Transverse colon (tissue), 3 donors: ENCODE results near the gene JSRP1.

Experiments
- POLR2A ChIP-seq: fragments of 450-650 bp; IDR thresholded peaks from one replicate; pipeline ENCODE4 v1.6.1; 2016; ENCODE audit warnings: antibody characterized with exemption, mild to moderate bottlenecking, moderate library complexity
- TF ChIP-seq, protein P1 (sequence below), 5 experiments: fragments of 200-600 bp in 3 of 5; fragments of 450-650 bp in 2 of 5; sonication (generic) in 3 of 5; IDR thresholded peaks; 1 replicate in 2 of 5; 2 replicates in 3 of 5; pipeline ENCODE4 v1.5.1; 2016 to 2017; ENCODE audit warnings: antibody characterized with exemption in 5 of 5, inconsistent platforms in 3 of 5, mild to moderate bottlenecking in 2 of 5, moderate library complexity in 1 of 5

DNA sequence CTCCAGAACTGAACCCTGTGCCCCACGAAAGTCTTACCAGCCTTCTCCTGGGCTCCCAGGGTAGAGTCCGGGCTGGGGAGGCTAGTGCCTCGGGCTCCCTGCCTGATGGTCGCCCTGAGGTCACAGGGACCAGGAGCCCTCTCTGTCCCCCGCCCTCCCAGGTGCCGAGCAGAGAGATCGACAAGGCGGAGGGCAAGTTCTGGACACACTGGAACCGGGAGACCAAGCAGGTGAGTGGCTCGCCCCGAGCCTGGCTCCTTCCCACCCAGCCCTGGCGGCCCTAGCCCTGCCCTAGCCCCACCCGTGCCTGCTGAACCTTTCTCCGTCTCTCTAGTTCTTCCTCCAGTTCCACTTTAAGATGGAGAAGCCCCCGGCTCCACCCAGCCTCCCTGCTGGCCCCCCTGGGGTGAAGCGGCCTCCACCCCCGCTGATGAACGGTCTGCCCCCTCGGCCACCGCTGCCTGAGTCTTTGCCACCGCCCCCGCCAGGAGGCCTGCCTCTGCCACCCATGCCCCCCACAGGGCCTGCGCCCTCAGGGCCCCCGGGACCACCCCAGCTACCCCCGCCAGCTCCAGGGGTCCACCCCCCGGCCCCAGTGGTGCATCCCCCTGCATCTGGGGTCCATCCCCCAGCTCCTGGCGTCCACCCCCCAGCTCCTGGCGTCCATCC lies 8.7 kb downstream of the JSRP1 start:
- TF ChIP-seq, protein P1, sequence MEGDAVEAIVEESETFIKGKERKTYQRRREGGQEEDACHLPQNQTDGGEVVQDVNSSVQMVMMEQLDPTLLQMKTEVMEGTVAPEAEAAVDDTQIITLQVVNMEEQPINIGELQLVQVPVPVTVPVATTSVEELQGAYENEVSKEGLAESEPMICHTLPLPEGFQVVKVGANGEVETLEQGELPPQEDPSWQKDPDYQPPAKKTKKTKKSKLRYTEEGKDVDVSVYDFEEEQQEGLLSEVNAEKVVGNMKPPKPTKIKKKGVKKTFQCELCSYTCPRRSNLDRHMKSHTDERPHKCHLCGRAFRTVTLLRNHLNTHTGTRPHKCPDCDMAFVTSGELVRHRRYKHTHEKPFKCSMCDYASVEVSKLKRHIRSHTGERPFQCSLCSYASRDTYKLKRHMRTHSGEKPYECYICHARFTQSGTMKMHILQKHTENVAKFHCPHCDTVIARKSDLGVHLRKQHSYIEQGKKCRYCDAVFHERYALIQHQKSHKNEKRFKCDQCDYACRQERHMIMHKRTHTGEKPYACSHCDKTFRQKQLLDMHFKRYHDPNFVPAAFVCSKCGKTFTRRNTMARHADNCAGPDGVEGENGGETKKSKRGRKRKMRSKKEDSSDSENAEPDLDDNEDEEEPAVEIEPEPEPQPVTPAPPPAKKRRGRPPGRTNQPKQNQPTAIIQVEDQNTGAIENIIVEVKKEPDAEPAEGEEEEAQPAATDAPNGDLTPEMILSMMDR (IDR thresholded peaks at IDR 0.05) = no peak
- TF ChIP-seq POLR2A = no peak
